ENCODE results near the gene CDH19. TPM values are rescaled to one million over a fixed set of nuclear protein-coding genes. Genes with fewer than 3 reads are reported as not detected.

The CDH19 gene
- polyA plus RNA-seq, 3 donors: 0.01 TPM; not detected in 2

DNA sequence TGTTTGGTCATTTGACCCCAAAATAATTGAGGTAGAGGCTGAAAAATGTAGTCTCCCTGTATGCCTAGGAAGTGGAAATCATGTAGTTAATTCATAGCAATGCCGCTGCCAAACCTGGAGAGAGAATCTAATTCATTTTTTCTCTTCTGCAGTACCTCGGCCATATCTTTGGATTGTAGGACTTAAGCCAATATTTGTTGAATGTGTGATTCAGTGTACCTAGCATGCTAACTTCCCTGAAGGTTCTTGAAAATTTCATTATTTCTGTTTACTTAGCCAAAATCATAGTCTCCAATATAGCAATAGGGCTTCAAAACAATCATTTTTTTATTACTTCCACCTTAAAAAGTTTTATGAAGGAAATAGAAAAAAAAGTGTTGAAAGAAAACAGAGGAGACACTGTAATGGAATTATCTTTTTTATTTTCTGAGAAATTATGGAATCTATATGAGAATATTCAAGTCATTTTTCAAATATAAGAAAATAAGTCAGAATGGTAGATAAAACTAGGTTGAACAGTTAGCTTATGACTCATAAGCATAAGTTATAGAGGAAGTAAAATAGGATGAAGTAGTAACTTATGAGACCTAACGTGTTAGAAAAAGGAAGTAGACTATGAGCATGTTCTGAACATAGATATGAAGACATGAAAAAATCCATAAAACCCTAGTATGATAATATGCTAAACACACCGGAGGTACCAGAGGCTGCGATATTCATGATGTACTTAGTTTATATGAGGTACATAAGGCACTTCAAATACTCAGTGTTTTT is 35.2 kb upstream of the CDH19 start:
- peak overlapping the region in 6 of 7 donors; percentile 22 to 78 (median 72) for H3K27ac Mint-ChIP-seq
- Histone ChIP-seq H3K27me3 (ENCODE audit: control insufficient read depth in 2 of 2, insufficient read depth in 2 of 2, low read length in 2 of 2) (no peaks in the 10 kb centered on the region), H3K4me3 (replicated peaks in 1 of 3; ENCODE audit: low read depth in 2 of 3, low read length in 3 of 3) (no peak overlapping the region), H3K9ac (ENCODE audit: insufficient read depth, low read length, poor library complexity, severe bottlenecking) (no peak overlapping the region), H3K9me3 (replicated peaks in 1 of 2; ENCODE audit: control insufficient read depth in 1 of 2, insufficient read depth in 1 of 2, low read length in 2 of 2) (no peaks in the 10 kb centered on the region), H3K4me1 (ENCODE audit: control insufficient read depth in 1 of 2, insufficient read depth in 2 of 2, low read length in 2 of 2) (peaks cover 24 to 28% of the 10 kb centered on the region in 2 donors), H3K36me3 (replicated peaks in 1 of 2; ENCODE audit: control insufficient read depth in 1 of 2, insufficient read depth in 2 of 2, low read length in 2 of 2) (no peaks in the 10 kb centered on the region), H3K4me2 (replicated peaks; ENCODE audit: extremely low read depth, low read length, poor library complexity, severe bottlenecking) (no peak overlapping the region), H2AFZ (ENCODE audit: insufficient read depth, low read depth, low read length, poor library complexity, severe bottlenecking) (no peak overlapping the region), H3K27ac (ENCODE audit: low read depth in 1 of 2, low read length in 2 of 2) (peak overlapping the region in 1 of 2 donors; percentile 54), H4K20me1 (ENCODE audit: insufficient read depth, low read length) (no peaks in the 10 kb centered on the region), H3K79me2 (ENCODE audit: insufficient read depth, low read length) (no peaks in the 10 kb centered on the region)
- H3K4me3 Mint-ChIP-seq: no peak overlapping the region
- intact Hi-C loops (cut with micrococcal nuclease): no loop called here
- no peaks in the 10 kb centered on the region for H3K36me3 Mint-ChIP-seq
- peaks cover 0 to 2% (median 0%) of the 10 kb centered on the region in 3 donors for H3K27me3 Mint-ChIP-seq (ENCODE audit: low read depth in 3 of 3)
- peaks cover 0 to 2% (median 0%) of the 10 kb centered on the region in 7 donors for H3K9me3 Mint-ChIP-seq
- no CpG with 5 or more reads among the region's 5 CpGs for WGBS (ENCODE audit: insufficient coverage)
- no peak for TF ChIP-seq CTCF (IDR thresholded peaks at IDR 0.05)
- peaks cover 23% of the 10 kb centered on the region for H3K4me1 Mint-ChIP-seq
- peak; percentile 30 to 77 (median 76) for DNase-seq

- Mint-ChIP-seq H3K27ac (no peak overlapping the region), H3K9me3 (peaks cover 0 to 2% (median 0%) of the 10 kb centered on the region in 7 donors)
- TF ChIP-seq CTCF (IDR thresholded peaks at IDR 0.05): no peak
These were observed 31.5 kb upstream of the CDH19 start for GRCh38 chr18:66635342-66635741.

More at GRCh38 chr18:66635342-66635741, 31.5 kb upstream of the CDH19 start:
- no peak for DNase-seq
- H3K27ac ChIP-seq (ENCODE audit: low read depth in 1 of 2, low read length in 2 of 2): no peak overlapping the region
- no peak overlapping the region for H3K4me2 ChIP-seq (replicated peaks; ENCODE audit: extremely low read depth, low read length, poor library complexity, severe bottlenecking)
- H3K79me2 ChIP-seq (ENCODE audit: insufficient read depth, low read length): no peaks in the 10 kb centered on the region
- Mint-ChIP-seq H3K27me3 (ENCODE audit: low read depth in 3 of 3) (peaks cover 0 to under 1% (median 0%) of the 10 kb centered on the region in 3 donors), H3K4me3 (no peak overlapping the region), H3K36me3 (no peaks in the 10 kb centered on the region), H3K4me1 (peaks cover 21% of the 10 kb centered on the region)
- intact Hi-C loops (cut with micrococcal nuclease): no loop called here
- peaks cover 17 to 20% of the 10 kb centered on the region in 2 donors for H3K4me1 ChIP-seq (ENCODE audit: control insufficient read depth in 1 of 2, insufficient read depth in 2 of 2, low read length in 2 of 2)
- H3K27me3 ChIP-seq (ENCODE audit: control insufficient read depth in 2 of 2, insufficient read depth in 2 of 2, low read length in 2 of 2): no peaks in the 10 kb centered on the region
- no peak overlapping the region for H3K9ac ChIP-seq (ENCODE audit: insufficient read depth, low read length, poor library complexity, severe bottlenecking)
- no peaks in the 10 kb centered on the region for H3K36me3 ChIP-seq (replicated peaks in 1 of 2; ENCODE audit: control insufficient read depth in 1 of 2, insufficient read depth in 2 of 2, low read length in 2 of 2)
- H3K9me3 ChIP-seq (replicated peaks in 1 of 2; ENCODE audit: control insufficient read depth in 1 of 2, insufficient read depth in 1 of 2, low read length in 2 of 2): no peaks in the 10 kb centered on the region
- no peaks in the 10 kb centered on the region for H4K20me1 ChIP-seq (ENCODE audit: insufficient read depth, low read length)
- H3K4me3 ChIP-seq (replicated peaks in 1 of 3; ENCODE audit: low read depth in 2 of 3, low read length in 3 of 3): no peak overlapping the region
- H2AFZ ChIP-seq (ENCODE audit: insufficient read depth, low read depth, low read length, poor library complexity, severe bottlenecking): no peak overlapping the region
